Colon (tissue), 2 donors: ENCODE measurements around the gene SPHKAP.
"Not testable (repeated sequence)": the region's sequence is repeated elsewhere in the genome, so short reads cannot be mapped to it uniquely, and the experiment has no call there.

Experiments
- FAIRE-seq: peaks from 2 replicates; lab custom pipeline; 2012; peaks lifted over from hg19 to GRCh38; lab: Jason Lieb, UNC
- donor health status: control.
- donor health status: control.

SPHKAP gene

GRCh38 chr2:228038967-228039366 lies 142.5 kb downstream of the SPHKAP start:
- no peak for FAIRE-seq

DNA sequence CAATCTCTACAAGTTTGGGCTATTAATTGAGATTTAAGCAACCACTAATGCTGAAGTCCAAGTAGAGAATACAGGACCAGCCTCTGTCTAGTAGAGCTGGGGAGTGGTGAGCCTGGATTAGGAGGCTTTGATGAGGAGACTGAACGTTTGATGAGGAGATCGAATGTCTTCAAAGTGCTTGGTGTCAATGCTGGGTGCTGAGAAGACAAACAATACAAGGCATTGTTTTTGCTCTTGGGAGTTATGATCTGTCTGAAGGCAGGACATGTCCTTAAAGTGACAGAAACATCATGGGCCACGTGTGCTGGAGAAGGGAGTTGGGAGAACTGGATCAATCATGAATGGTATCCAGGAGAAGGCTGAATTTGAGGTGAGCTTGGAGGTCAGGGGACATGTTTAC lies 143.6 kb downstream of the SPHKAP start:
- FAIRE-seq, result no peak

DNA sequence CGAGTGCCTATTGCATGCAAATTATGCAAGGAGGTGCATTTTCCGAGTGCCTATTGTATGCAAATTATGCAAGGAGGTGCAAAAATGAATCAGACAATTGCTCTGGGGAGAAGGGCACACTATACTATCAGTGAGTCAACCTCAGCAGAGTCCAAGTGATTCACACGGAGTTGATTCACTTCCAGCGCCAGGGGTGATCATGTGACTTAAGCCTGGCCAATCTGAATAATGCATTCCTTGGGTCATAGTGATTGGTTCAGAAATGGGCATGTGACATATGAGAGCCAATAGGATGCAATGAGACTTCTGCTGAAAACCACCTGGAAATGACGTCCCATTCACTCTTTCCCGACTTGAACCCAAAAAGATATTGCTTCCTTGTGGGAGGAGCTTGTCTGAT lies 157.9 kb downstream of the SPHKAP start:
- FAIRE-seq, result no peak

DNA sequence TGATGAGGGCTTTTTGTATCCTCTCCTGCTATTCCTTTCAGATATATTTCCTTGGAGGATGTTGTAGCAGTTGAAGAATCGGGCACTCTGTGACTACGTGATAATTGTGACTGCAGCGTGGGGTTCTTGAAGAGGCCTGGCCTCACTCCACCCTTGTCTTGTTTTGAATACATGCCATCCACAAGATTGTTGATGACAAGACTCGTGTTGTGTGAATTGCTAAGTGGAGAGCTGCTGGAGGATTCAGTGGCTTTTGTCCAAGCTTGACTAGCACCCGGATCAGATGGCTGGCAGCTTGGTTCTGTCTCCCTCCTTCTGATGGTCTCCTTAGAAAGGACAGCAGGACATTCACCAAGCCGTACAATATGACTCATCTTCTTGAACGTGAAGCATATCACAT lies 163.2 kb downstream of the SPHKAP start:
- FAIRE-seq, result no peak

GRCh38 chr2:228017784-228018183 lies 163.7 kb downstream of the SPHKAP start:
- FAIRE-seq, result no peak

- FAIRE-seq, result no peak
Measured at GRCh38 chr2:228016402-228016801, 165.1 kb downstream of the SPHKAP start.

- no peak for FAIRE-seq
Measured at GRCh38 chr2:228015741-228016140, 165.7 kb downstream of the SPHKAP start.

DNA sequence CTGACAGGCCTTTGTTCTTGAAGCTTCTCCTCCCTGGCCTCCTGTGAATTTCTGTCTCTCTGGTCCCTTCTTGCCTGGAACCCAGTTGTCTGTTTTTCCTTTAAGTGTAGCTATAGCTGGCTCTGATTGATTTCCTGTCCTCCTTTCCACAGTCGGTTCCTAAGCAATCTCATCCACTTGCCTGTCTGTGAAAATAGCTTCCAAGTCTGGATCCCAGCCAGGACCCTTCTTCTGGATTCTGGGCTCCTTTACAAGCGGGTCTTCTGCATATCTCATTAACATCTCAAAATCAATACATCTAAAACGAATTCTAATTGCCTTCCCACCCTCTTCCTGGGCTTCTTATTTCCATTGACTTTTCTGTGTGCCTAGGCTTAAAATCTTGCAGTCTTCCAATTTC lies 185.1 kb downstream of the SPHKAP start:
- no peak for FAIRE-seq

DNA sequence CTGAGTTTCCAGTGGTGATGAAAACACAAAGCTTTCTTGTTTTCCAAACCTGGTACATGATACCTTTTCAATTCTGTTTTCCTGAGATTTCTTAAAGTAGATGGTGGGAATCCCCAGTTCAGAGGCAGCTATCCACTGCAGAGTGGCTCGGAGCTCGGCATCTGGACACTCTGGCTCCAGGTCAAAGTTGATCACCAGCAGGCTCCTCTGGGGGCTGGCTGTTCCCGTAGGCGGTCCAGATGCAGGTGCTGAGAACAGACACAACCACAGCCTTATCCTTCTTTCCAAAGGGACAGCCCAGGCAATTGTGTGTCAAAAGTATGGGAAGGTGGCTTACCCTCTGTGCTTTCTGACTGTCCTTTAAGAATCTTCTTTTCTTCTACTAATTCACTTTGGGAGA lies 190.6 kb downstream of the SPHKAP start:
- no peak for FAIRE-seq

GRCh38 chr2:227973241-227973640 lies 208.2 kb downstream of the SPHKAP start:
- FAIRE-seq, result no peak

DNA sequence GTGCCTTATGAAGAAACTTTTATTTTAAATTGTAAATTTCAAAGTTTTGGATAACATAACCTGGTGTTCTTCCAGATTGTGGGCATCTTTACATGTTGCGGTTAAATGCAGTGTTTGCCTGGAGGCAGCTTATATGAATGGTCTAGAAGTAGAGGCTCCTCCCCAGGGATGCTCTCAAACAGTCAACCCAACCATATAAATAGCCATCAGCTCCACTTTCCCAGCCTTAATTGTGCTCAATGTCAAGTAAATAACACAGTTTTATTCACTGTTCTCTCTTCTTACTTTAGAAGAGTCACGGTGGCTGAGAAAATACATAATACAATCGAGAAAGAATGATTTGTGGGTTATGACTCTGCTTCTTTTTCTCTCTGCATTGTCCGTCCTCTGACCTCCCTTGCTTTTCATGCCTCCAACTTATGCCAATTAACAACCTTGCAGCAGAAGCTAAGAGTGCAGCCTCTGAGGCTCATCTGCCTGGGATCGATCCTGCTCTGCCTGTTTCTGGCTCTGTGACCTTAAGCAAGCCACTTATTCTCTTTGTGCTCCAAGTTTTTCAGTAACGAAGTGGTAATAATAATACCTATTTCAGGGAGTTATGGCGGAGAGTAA lies 209.8 kb downstream of the SPHKAP start:
- FAIRE-seq, result no peak

GRCh38 chr2:227960317-227960716 lies 221.2 kb downstream of the SPHKAP start:
- no peak for FAIRE-seq

- FAIRE-seq, result no peak
Measured at GRCh38 chr2:227942965-227943364, 238.5 kb downstream of the SPHKAP start.

DNA sequence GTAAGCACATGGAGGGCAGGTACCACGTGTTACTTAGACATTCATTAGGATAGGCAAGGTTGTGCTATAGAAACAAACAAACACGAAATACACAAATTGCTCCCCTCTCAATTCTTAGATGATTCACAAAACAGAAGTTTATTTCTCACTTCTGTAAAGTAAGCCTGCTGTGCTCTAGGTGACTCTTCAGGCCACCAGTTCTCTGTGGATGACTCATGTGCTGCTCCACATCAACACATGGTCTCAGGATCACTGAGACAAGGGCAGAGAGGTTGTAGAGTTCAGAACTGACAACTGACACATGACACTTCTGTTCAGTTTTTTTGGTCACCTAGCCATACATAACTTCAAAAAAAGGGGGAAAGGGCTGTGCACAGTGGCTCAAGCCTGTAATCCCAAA lies 239.5 kb downstream of the SPHKAP start:
- FAIRE-seq, result no peak

DNA sequence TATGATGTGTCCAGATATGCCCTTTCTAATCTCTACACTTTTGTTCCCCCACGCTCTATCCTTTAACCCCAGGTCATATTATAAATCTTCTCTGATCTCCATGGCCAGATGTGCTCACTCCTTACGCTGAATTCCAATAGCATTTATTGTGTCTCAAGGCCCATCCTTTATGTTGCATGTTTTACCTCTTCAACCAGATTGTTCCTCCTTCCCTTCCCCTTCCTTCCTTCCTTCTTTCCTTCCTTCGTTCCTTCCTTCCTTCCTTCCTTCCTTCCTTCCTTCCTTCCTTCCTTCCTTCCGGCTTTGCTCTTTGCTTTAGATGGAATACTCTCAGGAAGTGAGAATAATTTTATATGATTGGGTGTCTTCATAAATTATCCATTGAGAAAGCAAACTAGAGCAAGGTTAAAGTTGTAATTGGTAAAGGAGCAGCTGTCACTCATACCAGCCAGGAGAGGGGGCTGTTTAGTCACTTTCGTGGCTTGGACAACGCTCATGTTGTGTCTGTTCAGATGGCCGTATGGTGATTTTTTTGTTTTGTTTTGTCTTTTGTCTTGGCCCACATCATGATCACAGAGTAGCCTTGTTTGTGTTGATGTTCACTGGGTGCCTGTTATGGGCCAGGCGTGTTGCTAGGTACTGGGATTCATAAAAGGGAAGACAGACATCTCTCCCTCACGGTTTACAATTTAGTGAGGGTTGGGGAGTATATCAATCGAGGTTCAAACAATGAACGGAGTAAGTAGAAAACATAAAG lies 242.0 kb downstream of the SPHKAP start:
- no peak for FAIRE-seq

DNA sequence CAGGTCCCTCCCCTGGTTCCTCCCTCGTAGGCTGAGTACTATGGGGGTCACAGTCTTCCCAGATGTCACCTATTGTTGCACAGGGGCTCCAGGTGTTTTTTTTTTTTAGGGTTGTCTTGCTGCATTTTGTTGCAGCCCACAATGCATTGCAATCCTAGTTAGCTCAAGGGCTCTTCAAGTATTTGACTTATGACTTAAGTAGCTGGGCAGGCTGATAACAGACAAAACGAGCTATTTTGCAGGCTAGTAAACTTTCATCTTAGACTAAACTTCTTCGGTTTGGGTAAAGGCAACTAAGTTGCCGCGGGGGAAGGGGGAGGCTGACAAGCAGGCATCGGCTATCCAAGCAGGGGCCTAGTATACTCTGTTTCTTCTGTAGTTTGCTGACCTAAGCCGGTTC lies 245.2 kb downstream of the SPHKAP start:
- FAIRE-seq, result not testable (repeated sequence)

DNA sequence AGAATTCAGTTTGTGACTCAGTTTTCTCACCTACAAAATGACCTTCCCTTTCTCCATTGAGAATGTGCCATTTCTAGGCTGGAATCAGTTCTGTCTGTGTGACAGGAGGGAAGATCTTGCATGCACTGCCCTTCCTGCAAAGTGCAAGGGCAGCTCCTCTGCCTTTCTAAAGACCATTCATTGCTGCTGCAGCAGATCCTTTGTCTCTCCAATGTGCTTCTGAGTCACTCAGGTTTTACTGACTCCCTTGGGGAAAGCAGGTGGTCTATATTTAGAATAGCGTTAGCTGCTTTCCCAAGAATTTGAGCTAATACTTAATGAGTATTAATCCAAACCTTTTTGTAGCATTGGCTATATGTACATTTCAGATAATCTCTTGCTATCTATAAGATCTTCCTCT lies 247.6 kb downstream of the SPHKAP start:
- FAIRE-seq, result no peak

DNA sequence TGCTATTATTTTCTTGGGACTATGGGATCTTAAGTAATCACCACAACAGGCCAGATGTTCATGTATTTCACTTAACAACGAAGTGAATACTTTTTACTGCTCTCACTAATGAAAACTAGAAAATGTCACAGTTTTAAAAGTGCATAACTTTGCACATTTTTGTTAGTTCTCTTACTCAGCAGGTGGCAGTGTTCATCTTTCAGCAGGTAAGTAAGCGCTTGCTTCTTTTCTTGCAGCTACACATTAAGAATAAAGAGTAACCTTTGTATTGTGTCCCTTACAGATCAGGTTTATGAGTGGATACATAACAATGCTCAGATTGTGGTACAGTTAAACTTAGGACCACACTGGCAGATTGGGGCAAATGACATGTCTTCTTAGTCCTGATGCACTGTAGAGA lies 249.1 kb downstream of the SPHKAP start:
- no peak for FAIRE-seq

GRCh38 chr2:227932001-227932400 lies 249.5 kb downstream of the SPHKAP start:
- FAIRE-seq, result no peak
